K562 (cell line): ENCODE results near the gene ERVW-1. TPM values are rescaled to one million over a fixed set of nuclear protein-coding genes. Genes with fewer than 3 reads are reported as not detected.

Source experiments
- CTCF ChIP-seq, 3 experiments: IDR thresholded peaks in 2 of 3; conservative IDR thresholded peaks in 1 of 3; 2 replicates each; pipeline ENCODE4 v1.5.1; 2011 to 2012; ENCODE audit warnings: low read length in 3 of 3, mild to moderate bottlenecking in 3 of 3, control low read depth in 2 of 3, improper control_type of control experiment in 1 of 3, inconsistent platforms in 1 of 3, low read depth in 1 of 3, mixed read lengths in 1 of 3, moderate library complexity in 1 of 3; ENCODE audit not compliant: insufficient read depth in 2 of 3
- CTCFL ChIP-seq: IDR thresholded peaks from 2 replicates; pipeline ENCODE4 v1.6.1; 2011; ENCODE audit warnings: borderline replicate concordance, low read depth, mild to moderate bottlenecking, moderate library complexity, low read length; ENCODE audit not compliant: insufficient read depth, poor library complexity, severe bottlenecking
- DDX20 ChIP-seq: fragments of 450-650 bp; IDR thresholded peaks from 2 replicates; pipeline ENCODE4 v1.6.1; 2016; ENCODE audit warnings: missing genetic modification characterization, low read depth, mild to moderate bottlenecking, missing compliant biosample characterization, moderate library complexity
- E2F6 ChIP-seq, 2 experiments: IDR thresholded peaks; 2 replicates each; pipeline ENCODE4 v1.6.1; 2011; ENCODE audit warnings: borderline replicate concordance in 1 of 2, control low read depth in 1 of 2, low read depth in 1 of 2, low read length in 1 of 2, mild to moderate bottlenecking in 1 of 2, mixed read lengths in 1 of 2, moderate library complexity in 1 of 2; ENCODE audit not compliant: insufficient read depth in 1 of 2, insufficient read length in 1 of 2, poor library complexity in 1 of 2, severe bottlenecking in 1 of 2; ENCODE audit errors: extremely low read depth in 1 of 2
- HOMEZ ChIP-seq: fragments of 250-450 bp; sonication (Bioruptor Pico); IDR thresholded peaks from 2 replicates; pipeline ENCODE4 v1.4.0; 2020; ENCODE audit warnings: mild to moderate bottlenecking, moderate library complexity
- POLR2H ChIP-seq: IDR thresholded peaks from 2 replicates; pipeline ENCODE4 v1.6.1; 2016; ENCODE audit warnings: missing genetic modification characterization, low read depth, mild to moderate bottlenecking, control low read depth, missing compliant biosample characterization, moderate library complexity
- RAD21 ChIP-seq, 2 experiments: fragments of 250-450 bp in 1 of 2; fragments of 450-650 bp in 1 of 2; sonication (Bioruptor Pico) in 1 of 2; formaldehyde crosslinking in 1 of 2; IDR thresholded peaks in 1 of 2; conservative IDR thresholded peaks in 1 of 2; 2 replicates each; pipeline versions ENCODE4 v1.4.0 to v1.8.0; 2020 to 2022; ENCODE audit warnings: mild to moderate bottlenecking in 2 of 2, moderate library complexity in 1 of 2
- ZEB2 ChIP-seq: fragments of 450-650 bp; IDR thresholded peaks from 2 replicates; pipeline ENCODE4 v1.6.1; 2016
- ZNF274 ChIP-seq: IDR thresholded peaks from 2 replicates; pipeline ENCODE4 v1.6.1; 2011; ENCODE audit warnings: low read depth, mild to moderate bottlenecking, low read length, moderate library complexity, borderline replicate concordance
- ZNF76 ChIP-seq: fragments of 250-450 bp; sonication (Bioruptor Pico); IDR thresholded peaks from 2 replicates; pipeline ENCODE4 v1.4.0; 2020; ENCODE audit warnings: mild to moderate bottlenecking, moderate library complexity, borderline replicate concordance
- polyA plus RNA-seq, 8 experiments: library from polyadenylated mRNA; depleted of rRNA in 4 of 8; stranded (reverse) in 5 of 8; unstranded in 3 of 8; fragments of >200 nt; fragmentation: Nextera tagmentation in 2 of 8; fragmentation: Illumina TruSeq in 1 of 8; extraction: Ambion mirVana in 2 of 8; extraction: Trizol in 1 of 8; gene quantifications; 2 replicates each; pipeline versions ENCODE4 v1.2.1 to v1.2.3, GENCODE V29; 2011 to 2014; ENCODE audit warnings: inconsistent platforms in 1 of 8, missing spikeins in 1 of 8
- total RNA-seq, 7 experiments: library from RNA; depleted of rRNA in 6 of 7; stranded (reverse); fragments of >200 nt in 6 of 7; fragmentation: Illumina TruSeq in 2 of 7; extraction: Trizol in 2 of 7; gene quantifications; 2 replicates each; pipeline versions ENCODE4 v1.2.1 to v1.2.3, GENCODE V29; 2011 to 2021; ENCODE audit warnings: low replicate concordance in 1 of 7

The ERVW-1 gene
- total and polyA plus RNA-seq, 9 of the 15 experiments (the other 6 are each of a cell fraction or from before 2014, with no cell fraction given) = not detected

GRCh38 chr7:92446869-92447344, 30.8 kb downstream of the ERVW-1 start (continued):
- TF ChIP-seq ZEB2 (no peak), POLR2H (tag) (no peak), CTCF (IDR thresholded peaks at IDR 0.05 in 2 of 3, conservative IDR thresholded peaks at IDR 0.05 in 1 of 3; ENCODE audit: insufficient read depth in 2 of 3, low read depth in 1 of 3, low read length in 3 of 3) (peak in 1 of 3 experiments; percentile 99; a peak in 1 of 6 replicates), RAD21 (CRISPR knock-in tag; conservative IDR thresholded peaks at IDR 0.05 in 1 of 2, IDR thresholded peaks at IDR 0.05 in 1 of 2) (peak; percentile 92 to 93), E2F6 (IDR thresholded peaks at IDR 0.05; ENCODE audit: borderline replicate concordance in 1 of 2, extremely low read depth in 1 of 2, insufficient read depth in 1 of 2, insufficient read length in 1 of 2, low read depth in 1 of 2, low read length in 1 of 2, poor library complexity in 1 of 2, severe bottlenecking in 1 of 2) (peak; percentile 75 to 90), ZNF274 (no peak), HOMEZ (CRISPR knock-in tag) (no peak), CTCFL (no peak), DDX20 (no peak), ZNF76 (CRISPR knock-in tag) (no peak)
